Mucosa of rectum (tissue), 2 donors: ENCODE measurements around the gene SSPN.
A peak's percentile ranks its signal among the peaks of the same experiment; 100 is the strongest.

Experiments
- H3K27ac ChIP-seq, 2 donors: one replicate each; pipeline ENCODE4 v1.7.0; 2013; ENCODE audit warnings: inconsistent platforms in 2 of 2, low read depth in 2 of 2, low read length in 2 of 2
- H3K27me3 ChIP-seq, 2 donors: one replicate each; pipeline ENCODE4 v1.7.0; 2013; ENCODE audit warnings: low read length in 2 of 2; ENCODE audit not compliant: control insufficient read depth in 2 of 2, insufficient read depth in 2 of 2
- H3K36me3 ChIP-seq, 2 donors: one replicate each; pipeline ENCODE4 v1.7.0; 2013; ENCODE audit warnings: low read length in 2 of 2; ENCODE audit not compliant: control insufficient read depth in 2 of 2, insufficient read depth in 2 of 2
- H3K4me1 ChIP-seq, 2 donors: one replicate each; pipeline ENCODE4 v1.7.0; 2013; ENCODE audit warnings: low read length in 2 of 2, mild to moderate bottlenecking in 1 of 2; ENCODE audit not compliant: control insufficient read depth in 2 of 2, insufficient read depth in 2 of 2
- H3K4me3 ChIP-seq, 2 donors: one replicate each; pipeline ENCODE4 v1.7.0; 2013; ENCODE audit warnings: low read length in 2 of 2
- H3K9ac ChIP-seq, 2 donors: one replicate each; pipeline ENCODE4 v1.7.0; 2013; ENCODE audit warnings: low read length in 2 of 2, low read depth in 1 of 2, mild to moderate bottlenecking in 1 of 2
- H3K9me3 ChIP-seq, 2 donors: one replicate each; pipeline ENCODE4 v1.7.0; 2013; ENCODE audit warnings: low read length in 2 of 2; ENCODE audit not compliant: control insufficient read depth in 2 of 2
- donor health status: healthy.
- donor health status: Normal muscosa, but diverticular disease.

SSPN gene

GRCh38 chr12:26195250-26195640 lies at the start of gene SSPN:
SSPN (plus strand) TSS chr12:26195573; CDS start chr12:26195673, 100 bp downstream.
- H3K4me3 ChIP-seq = peak within 1 kb of the TSS; percentile 71 to 88
- peaks cover 0 to 5% of the 10 kb centered on the region in 2 donors for H3K4me1 ChIP-seq
- no peaks in the 10 kb centered on the region for H3K27me3 ChIP-seq
- H3K27ac ChIP-seq = peak within 1 kb of the TSS; percentile 69 to 71
- no peaks in the 10 kb centered on the region for H3K9me3 ChIP-seq
- H3K9ac ChIP-seq = peak within 1 kb of the TSS; percentile 69 to 74
- H3K36me3 ChIP-seq = no peaks in the 10 kb centered on the region

- Histone ChIP-seq H3K9ac (no peak overlapping the region), H3K36me3 (no peaks in the 10 kb centered on the region), H3K4me3 (no peak overlapping the region), H3K4me1 (no peaks in the 10 kb centered on the region), H3K9me3 (no peaks in the 10 kb centered on the region), H3K27me3 (no peaks in the 10 kb centered on the region), H3K27ac (no peak overlapping the region)
These were observed 47.1 kb upstream of the SSPN start for GRCh38 chr12:26148291-26148690.

GRCh38 chr12:26149968-26150500 lies 45.3 kb upstream of the SSPN start:
- H3K9ac ChIP-seq = no peak overlapping the region
- H3K36me3 ChIP-seq = no peaks in the 10 kb centered on the region
- no peak overlapping the region for H3K4me3 ChIP-seq
- H3K27me3 ChIP-seq = no peaks in the 10 kb centered on the region
- H3K4me1 ChIP-seq = peaks cover 0 to 3% of the 10 kb centered on the region in 2 donors
- H3K27ac ChIP-seq = no peak overlapping the region
- no peaks in the 10 kb centered on the region for H3K9me3 ChIP-seq

- Histone ChIP-seq H3K9ac (no peak overlapping the region), H3K36me3 (no peaks in the 10 kb centered on the region), H3K27me3 (no peaks in the 10 kb centered on the region), H3K27ac (no peak overlapping the region), H3K4me1 (peaks cover 0 to 3% of the 10 kb centered on the region in 2 donors), H3K9me3 (no peaks in the 10 kb centered on the region), H3K4me3 (no peak overlapping the region)
These were observed 44.5 kb upstream of the SSPN start for GRCh38 chr12:26150736-26151450.

GRCh38 chr12:26152507-26153102 lies 42.8 kb upstream of the SSPN start:
- H3K27ac ChIP-seq = no peak overlapping the region
- no peaks in the 10 kb centered on the region for H3K36me3 ChIP-seq
- H3K9me3 ChIP-seq = no peaks in the 10 kb centered on the region
- no peak overlapping the region for H3K4me3 ChIP-seq
- no peak overlapping the region for H3K9ac ChIP-seq
- peaks cover 5 to 6% of the 10 kb centered on the region in 2 donors for H3K4me1 ChIP-seq
- H3K27me3 ChIP-seq = no peaks in the 10 kb centered on the region

- peaks cover 5 to 8% of the 10 kb centered on the region in 2 donors for H3K4me1 ChIP-seq
- no peak overlapping the region for H3K9ac ChIP-seq
- H3K36me3 ChIP-seq = no peaks in the 10 kb centered on the region
- no peaks in the 10 kb centered on the region for H3K27me3 ChIP-seq
- no peaks in the 10 kb centered on the region for H3K9me3 ChIP-seq
- no peak overlapping the region for H3K4me3 ChIP-seq
- no peak overlapping the region for H3K27ac ChIP-seq
These were observed 41.8 kb upstream of the SSPN start for GRCh38 chr12:26153421-26154154.

GRCh38 chr12:26156201-26156871 lies 39.0 kb upstream of the SSPN start:
- no peak overlapping the region for H3K4me3 ChIP-seq
- H3K27me3 ChIP-seq = no peaks in the 10 kb centered on the region
- peak overlapping the region; percentile 57 to 59 for H3K27ac ChIP-seq
- no peak overlapping the region for H3K9ac ChIP-seq
- no peaks in the 10 kb centered on the region for H3K9me3 ChIP-seq
- H3K36me3 ChIP-seq = no peaks in the 10 kb centered on the region
- H3K4me1 ChIP-seq = peaks cover 8 to 12% of the 10 kb centered on the region in 2 donors

- Histone ChIP-seq H3K9ac (peak overlapping the region in 1 of 2 donors; percentile 5), H3K9me3 (no peaks in the 10 kb centered on the region), H3K27ac (peak overlapping the region; percentile 25 to 59), H3K36me3 (no peaks in the 10 kb centered on the region), H3K4me1 (peaks cover 8 to 12% of the 10 kb centered on the region in 2 donors), H3K4me3 (peak overlapping the region in 1 of 2 donors; percentile 34), H3K27me3 (no peaks in the 10 kb centered on the region)
These were observed 38.4 kb upstream of the SSPN start for GRCh38 chr12:26157001-26157400.

- H3K9me3 ChIP-seq = no peaks in the 10 kb centered on the region
- peaks cover 8 to 12% of the 10 kb centered on the region in 2 donors for H3K4me1 ChIP-seq
- H3K27me3 ChIP-seq = no peaks in the 10 kb centered on the region
- H3K4me3 ChIP-seq = no peak overlapping the region
- H3K36me3 ChIP-seq = no peaks in the 10 kb centered on the region
- peak overlapping the region in 1 of 2 donors; percentile 32 for H3K27ac ChIP-seq
- H3K9ac ChIP-seq = peak overlapping the region in 1 of 2 donors; percentile 8
These were observed 37.2 kb upstream of the SSPN start for GRCh38 chr12:26158078-26158764.
